ENCODE data around the gene RYR2. TPM values are rescaled to one million over a fixed set of nuclear protein-coding genes. Genes with fewer than 3 reads are reported as not detected.
A peak's percentile ranks its signal among the peaks of the same experiment; 100 is the strongest.

RYR2 gene
- total RNA-seq, 1 experiment from 2014 or later: 0.90 TPM

- Mint-ChIP-seq H3K4me3 (ENCODE audit: low read depth, unreplicated experiment) (no peak overlapping the region), H3K27ac (ENCODE audit: unreplicated experiment) (no peak overlapping the region), H3K4me1 (ENCODE audit: low read depth, unreplicated experiment) (no peaks in the 10 kb centered on the region), H3K36me3 (ENCODE audit: insufficient read depth, unreplicated experiment) (no peaks in the 10 kb centered on the region), H3K27me3 (ENCODE audit: unreplicated experiment) (no peaks in the 10 kb centered on the region), H3K9me3 (ENCODE audit: low read depth, unreplicated experiment) (no peaks in the 10 kb centered on the region)
- BruUV-seq (replicated peaks): no TSS peak
- CTCF ChIA-PET: interaction anchor here (0.6 kb wide), 1 partner anchor 1184 kb away, joined by 3 read pairs; no protein-coding TSS in a partner anchor
- TF ChIP-seq CTCF (IDR thresholded peaks at IDR 0.05; ENCODE audit: unreplicated experiment): no peak
- intact Hi-C loops (cut with micrococcal nuclease; ENCODE audit: unreplicated experiment): no loop called here
- no peak for DNase-seq
Measured at GRCh38 chr1:237792726-237793125, 750.7 kb downstream of the RYR2 start.

GRCh38 chr1:237794071-237794470, 752.1 kb downstream of the RYR2 start:
- CTCF ChIA-PET: no interaction called here
- DNase-seq: peak; percentile 16
- Mint-ChIP-seq H3K4me3 (ENCODE audit: low read depth, unreplicated experiment) (no peak overlapping the region), H3K27me3 (ENCODE audit: unreplicated experiment) (no peaks in the 10 kb centered on the region), H3K27ac (ENCODE audit: unreplicated experiment) (no peak overlapping the region), H3K36me3 (ENCODE audit: insufficient read depth, unreplicated experiment) (no peaks in the 10 kb centered on the region), H3K9me3 (ENCODE audit: low read depth, unreplicated experiment) (no peaks in the 10 kb centered on the region), H3K4me1 (ENCODE audit: low read depth, unreplicated experiment) (no peaks in the 10 kb centered on the region)
- BruUV-seq (replicated peaks): no TSS peak
- intact Hi-C loops (cut with micrococcal nuclease; ENCODE audit: unreplicated experiment): no loop called here
- TF ChIP-seq CTCF (IDR thresholded peaks at IDR 0.05; ENCODE audit: unreplicated experiment): no peak

GRCh38 chr1:237795558-237795957, 753.6 kb downstream of the RYR2 start:
- intact Hi-C loops (cut with micrococcal nuclease; ENCODE audit: unreplicated experiment): no loop called here
- no peaks in the 10 kb centered on the region for H3K36me3 Mint-ChIP-seq (ENCODE audit: insufficient read depth, unreplicated experiment)
- CTCF ChIA-PET: no interaction called here
- H3K27me3 Mint-ChIP-seq (ENCODE audit: unreplicated experiment): no peaks in the 10 kb centered on the region
- DNase-seq: no peak
- no peak overlapping the region for H3K4me3 Mint-ChIP-seq (ENCODE audit: low read depth, unreplicated experiment)
- H3K4me1 Mint-ChIP-seq (ENCODE audit: low read depth, unreplicated experiment): no peaks in the 10 kb centered on the region
- no peaks in the 10 kb centered on the region for H3K9me3 Mint-ChIP-seq (ENCODE audit: low read depth, unreplicated experiment)
- no peak overlapping the region for H3K27ac Mint-ChIP-seq (ENCODE audit: unreplicated experiment)
- TF ChIP-seq CTCF (IDR thresholded peaks at IDR 0.05; ENCODE audit: unreplicated experiment): no peak
- no TSS peak for BruUV-seq (replicated peaks)

DNA sequence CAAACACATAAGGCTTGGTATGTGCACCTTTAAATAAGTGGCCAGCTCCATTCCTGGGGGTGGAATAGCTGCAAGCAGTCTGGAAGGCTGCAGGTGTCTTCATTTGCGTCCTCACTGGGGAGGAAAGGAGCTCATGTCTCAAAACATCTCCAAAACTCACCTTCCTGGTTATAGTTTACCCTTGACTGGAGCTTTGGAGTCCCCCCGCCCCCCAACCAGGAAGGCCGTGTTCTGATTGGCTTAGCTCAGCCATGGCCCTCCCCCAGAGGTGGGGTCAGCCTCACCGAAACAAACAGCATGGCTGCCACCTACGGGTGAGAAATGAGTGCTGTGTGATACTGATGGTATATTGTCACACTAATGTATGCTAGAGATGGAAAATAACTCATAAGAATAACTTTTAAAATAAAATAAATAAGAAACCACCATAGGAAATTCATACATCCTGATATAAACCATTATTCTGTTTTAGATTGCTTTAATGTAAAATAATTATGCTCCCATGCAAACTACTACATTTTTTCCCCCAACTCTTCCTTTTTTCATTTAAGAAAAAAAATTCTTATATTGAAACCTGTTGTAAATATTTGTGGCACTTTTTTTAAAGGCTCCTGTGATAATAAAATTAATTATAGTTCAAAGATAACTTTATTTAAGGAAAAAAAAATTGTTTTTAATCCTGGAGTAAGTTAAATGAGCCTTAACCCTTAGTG, 757.9 kb downstream of the RYR2 start:
- no peaks in the 10 kb centered on the region for H3K9me3 Mint-ChIP-seq (ENCODE audit: low read depth, unreplicated experiment)
- no peak overlapping the region for H3K27ac Mint-ChIP-seq (ENCODE audit: unreplicated experiment)
- CTCF ChIA-PET: interaction anchor here (0.5 to 1.4 kb wide), 13 partner anchors 10 to 1197 kb away, joined by 3 to 12 read pairs (median 6); no protein-coding TSS in a partner anchor
- peak; percentile 74 for TF ChIP-seq CTCF (IDR thresholded peaks at IDR 0.05; ENCODE audit: unreplicated experiment)
- H3K4me3 Mint-ChIP-seq (ENCODE audit: low read depth, unreplicated experiment): no peak overlapping the region
- H3K27me3 Mint-ChIP-seq (ENCODE audit: unreplicated experiment): peaks cover 8% of the 10 kb centered on the region
- H3K4me1 Mint-ChIP-seq (ENCODE audit: low read depth, unreplicated experiment): peaks cover 6% of the 10 kb centered on the region
- peak; percentile 94 for DNase-seq
- intact Hi-C loops (cut with micrococcal nuclease; ENCODE audit: unreplicated experiment): loop anchor here (1.0 to 10.0 kb wide), 4 partner anchors 63 to 235 kb away; no protein-coding TSS in a partner anchor
- no peaks in the 10 kb centered on the region for H3K36me3 Mint-ChIP-seq (ENCODE audit: insufficient read depth, unreplicated experiment)
- BruUV-seq (replicated peaks): no TSS peak

Data from Calu3 (cell line).